Heart left ventricle (tissue), 13 donors: Measurements from ENCODE around the gene VPS26C.

Experiments
- POLR2A ChIP-seq, 2 donors: fragments of 450-650 bp; IDR thresholded peaks; one replicate each; pipeline ENCODE4 v1.6.1; 2017; ENCODE audit warnings: antibody characterized with exemption in 2 of 2, mild to moderate bottlenecking in 2 of 2, moderate library complexity in 2 of 2
- TF ChIP-seq, protein P1 (sequence below), 12 donors: fragments of 200-600 bp; sonication (generic) in 4 of 12; IDR thresholded peaks; one replicate each; pipeline versions ENCODE4 v1.5.0 to v1.8.0; 2018 to 2022; ENCODE audit warnings: antibody characterized with exemption in 12 of 12, mild to moderate bottlenecking in 5 of 12
- donor health status: ischemic (EF 13 %, LVEDD 7.1; RV severe dilation, severe dysfunction).
- donor health status: DM: no; HTN: yes; CAD: no.
- donor health status: DM: no; HTN: no; CAD: no.
- donor health status: ischemic (EF 25% LVEDD 6.9; RV normal size, moderate dysfunction).
- donor health status: ischemic (EF 25% LVEDD 5.7; RV mildly dilated, moderate dysfunction).
- donor health status: ischemic (EF 35%, LVEDD 5.7; RV mildly dilated, moderate dysfunction).
- donor health status: nonischemic (EF 11% LVEDD 7.7; RV severe dilation, severe dysfunction).
- donor health status: DM: yes; HTN: yes; CAD: no.
- donor health status: PGD.
- donor health status: ischemic (EF 29% LVEDD 5.4; RV normal size, mild dysfunction).
- donor health status: nonischemic (EF 23%, LVEDD 6.1; RV moderate dilation, normal function).

DNA sequence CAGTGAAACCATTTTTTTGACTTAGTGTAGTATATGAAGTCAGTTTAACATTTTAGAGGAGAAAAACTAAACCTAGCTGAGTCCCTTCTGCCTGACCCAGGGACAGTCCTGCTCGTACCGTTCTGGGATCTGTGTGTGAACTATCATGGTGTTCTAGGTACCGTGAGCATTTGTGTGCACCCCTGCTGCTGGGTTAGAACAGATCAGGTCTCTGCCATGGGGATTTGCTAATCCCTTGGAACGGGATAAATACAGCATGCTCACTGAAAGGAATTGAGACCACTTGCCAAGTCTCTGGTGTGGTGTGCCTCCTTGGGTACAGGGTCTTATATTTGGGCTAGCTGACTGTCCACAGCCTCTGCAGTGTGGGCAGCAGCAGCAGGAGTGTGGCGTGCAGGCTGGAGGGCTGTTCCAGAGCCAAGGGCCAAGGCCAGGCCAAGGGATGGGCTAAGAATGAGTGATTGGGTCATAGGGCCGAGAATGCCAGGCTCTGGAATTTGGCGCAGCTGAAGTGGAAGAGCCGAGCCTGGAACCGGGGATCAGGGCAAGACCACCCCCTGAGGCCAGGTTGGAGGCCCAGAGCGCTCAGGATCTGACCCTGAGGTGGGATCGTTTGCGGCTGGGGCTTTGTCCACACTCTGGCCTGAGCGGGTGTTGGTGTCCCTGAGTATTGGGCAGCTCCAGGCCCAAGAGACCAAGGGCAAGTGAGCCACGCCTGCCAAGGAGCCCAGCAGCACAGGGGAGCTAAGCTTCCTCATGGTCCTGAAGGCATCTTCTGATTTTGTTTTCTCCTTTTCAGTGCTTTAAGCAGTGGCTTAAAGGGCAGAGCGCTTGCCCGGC lies 66.3 kb downstream of the VPS26C start:
- TF ChIP-seq, protein P1, sequence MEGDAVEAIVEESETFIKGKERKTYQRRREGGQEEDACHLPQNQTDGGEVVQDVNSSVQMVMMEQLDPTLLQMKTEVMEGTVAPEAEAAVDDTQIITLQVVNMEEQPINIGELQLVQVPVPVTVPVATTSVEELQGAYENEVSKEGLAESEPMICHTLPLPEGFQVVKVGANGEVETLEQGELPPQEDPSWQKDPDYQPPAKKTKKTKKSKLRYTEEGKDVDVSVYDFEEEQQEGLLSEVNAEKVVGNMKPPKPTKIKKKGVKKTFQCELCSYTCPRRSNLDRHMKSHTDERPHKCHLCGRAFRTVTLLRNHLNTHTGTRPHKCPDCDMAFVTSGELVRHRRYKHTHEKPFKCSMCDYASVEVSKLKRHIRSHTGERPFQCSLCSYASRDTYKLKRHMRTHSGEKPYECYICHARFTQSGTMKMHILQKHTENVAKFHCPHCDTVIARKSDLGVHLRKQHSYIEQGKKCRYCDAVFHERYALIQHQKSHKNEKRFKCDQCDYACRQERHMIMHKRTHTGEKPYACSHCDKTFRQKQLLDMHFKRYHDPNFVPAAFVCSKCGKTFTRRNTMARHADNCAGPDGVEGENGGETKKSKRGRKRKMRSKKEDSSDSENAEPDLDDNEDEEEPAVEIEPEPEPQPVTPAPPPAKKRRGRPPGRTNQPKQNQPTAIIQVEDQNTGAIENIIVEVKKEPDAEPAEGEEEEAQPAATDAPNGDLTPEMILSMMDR (IDR thresholded peaks at IDR 0.05), result no peak
- no peak for TF ChIP-seq POLR2A (IDR thresholded peaks at IDR 0.05)
